ACC112 (cell line): Measurements from ENCODE around the gene N4BP2L2.

ENCODE experiments used
- H2AFZ ChIP-seq: fragments of 200-600 bp; sonication (generic); one replicate; pipeline ENCODE4 v1.6.0; 2017; ENCODE audit warnings: antibody characterized with exemption, low read length; ENCODE audit not compliant: unreplicated experiment
- H3K27ac ChIP-seq: fragments of 200-600 bp; sonication (generic); 2 replicates; pipeline ENCODE4 v1.5.1; 2014; ENCODE audit warnings: low read depth, mild to moderate bottlenecking, antibody characterized with exemption, low read length, moderate library complexity
- H3K27me3 ChIP-seq: fragments of 200-600 bp; sonication (generic); 2 replicates; pipeline ENCODE4 v1.6.1; 2014; ENCODE audit warnings: mild to moderate bottlenecking, antibody characterized with exemption, low read length, moderate library complexity, mixed read lengths; ENCODE audit not compliant: insufficient read depth
- H3K36me3 ChIP-seq: fragments of 200-600 bp; sonication (generic); 2 replicates; pipeline ENCODE4 v1.6.1; 2016; ENCODE audit warnings: mild to moderate bottlenecking, antibody characterized with exemption, low read length, moderate library complexity, mixed read lengths; ENCODE audit not compliant: insufficient read depth
- H3K4me1 ChIP-seq: fragments of 200-600 bp; sonication (generic); one replicate; pipeline ENCODE4 v1.6.1; 2016; ENCODE audit warnings: low read length, mixed read lengths; ENCODE audit not compliant: insufficient read depth, unreplicated experiment, control insufficient read depth
- H3K4me3 ChIP-seq: fragments of 200-600 bp; sonication (generic); 2 replicates; pipeline ENCODE4 v1.5.1; 2014; ENCODE audit warnings: mild to moderate bottlenecking, low read depth, low read length
- H3K79me2 ChIP-seq: fragments of 200-600 bp; sonication (generic); one replicate; pipeline ENCODE4 v1.6.0; 2016; ENCODE audit warnings: low read length; ENCODE audit not compliant: control insufficient read depth, unreplicated experiment, insufficient read depth

N4BP2L2 gene

GRCh38 chr13:32408296-32409000, 130.1 kb downstream of the N4BP2L2 start:
- Histone ChIP-seq H3K27ac (no peak overlapping the region), H3K4me1 (peaks cover 7% of the 10 kb centered on the region), H3K79me2 (no peaks in the 10 kb centered on the region), H3K4me3 (no peak overlapping the region), H2AFZ (no peak overlapping the region), H3K36me3 (no peaks in the 10 kb centered on the region), H3K27me3 (no peaks in the 10 kb centered on the region)

- H3K36me3 ChIP-seq = no peaks in the 10 kb centered on the region
- peaks cover 7% of the 10 kb centered on the region for H3K4me1 ChIP-seq
- H3K27ac ChIP-seq = no peak overlapping the region
- H3K79me2 ChIP-seq = no peaks in the 10 kb centered on the region
- no peak overlapping the region for H2AFZ ChIP-seq
- H3K27me3 ChIP-seq = no peaks in the 10 kb centered on the region
- H3K4me3 ChIP-seq = no peak overlapping the region
Measured at GRCh38 chr13:32407854-32408253, 130.7 kb downstream of the N4BP2L2 start.

GRCh38 chr13:32403108-32403507, 135.5 kb downstream of the N4BP2L2 start:
- H2AFZ ChIP-seq = no peak overlapping the region
- no peaks in the 10 kb centered on the region for H3K4me1 ChIP-seq
- H3K27ac ChIP-seq = no peak overlapping the region
- H3K79me2 ChIP-seq = no peaks in the 10 kb centered on the region
- H3K36me3 ChIP-seq = 0 out of 2 replicates have a peak, but pooled peaks cover 4% of the 10 kb centered on the region
- no peaks in the 10 kb centered on the region for H3K27me3 ChIP-seq
- no peak overlapping the region for H3K4me3 ChIP-seq

GRCh38 chr13:32391101-32391619, 147.4 kb downstream of the N4BP2L2 start:
- Histone ChIP-seq H3K27me3 (no peaks in the 10 kb centered on the region), H3K4me3 (no peak overlapping the region), H3K36me3 (no peaks in the 10 kb centered on the region), H3K4me1 (no peaks in the 10 kb centered on the region), H2AFZ (no peak overlapping the region), H3K79me2 (no peaks in the 10 kb centered on the region), H3K27ac (no peak overlapping the region)

GRCh38 chr13:32390484-32390883, 148.1 kb downstream of the N4BP2L2 start:
- Histone ChIP-seq H3K27me3 (no peaks in the 10 kb centered on the region), H3K4me3 (no peak overlapping the region), H3K79me2 (no peaks in the 10 kb centered on the region), H3K36me3 (no peaks in the 10 kb centered on the region), H3K4me1 (no peaks in the 10 kb centered on the region), H2AFZ (no peak overlapping the region), H3K27ac (no peak overlapping the region)

DNA sequence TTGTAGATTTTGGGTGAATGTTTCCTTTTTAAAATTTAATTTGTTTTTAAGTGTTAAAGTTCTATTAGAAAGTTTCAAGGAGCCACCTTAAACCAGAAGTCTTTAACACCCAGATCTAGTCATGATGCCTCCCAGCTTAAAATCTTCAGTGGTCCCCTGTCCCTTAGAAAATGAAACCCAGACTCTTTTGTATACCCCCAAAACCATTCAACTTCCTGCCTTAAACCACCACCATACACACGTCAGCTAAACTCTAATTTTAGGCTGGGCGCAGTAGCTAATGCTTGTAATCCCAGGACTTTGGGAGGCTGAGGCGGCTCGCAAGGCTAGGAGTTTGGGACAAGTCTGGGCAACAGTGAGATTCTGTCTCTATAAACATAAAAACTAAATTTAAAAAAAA, 148.5 kb downstream of the N4BP2L2 start:
- Histone ChIP-seq H3K36me3 (no peaks in the 10 kb centered on the region), H3K4me1 (no peaks in the 10 kb centered on the region), H3K4me3 (no peak overlapping the region), H3K79me2 (no peaks in the 10 kb centered on the region), H3K27me3 (no peaks in the 10 kb centered on the region), H2AFZ (no peak overlapping the region), H3K27ac (no peak overlapping the region)

GRCh38 chr13:32385410-32385809, 153.2 kb downstream of the N4BP2L2 start:
- Histone ChIP-seq H2AFZ (no peak overlapping the region), H3K4me1 (no peaks in the 10 kb centered on the region), H3K79me2 (no peaks in the 10 kb centered on the region), H3K4me3 (no peak overlapping the region), H3K27me3 (no peaks in the 10 kb centered on the region), H3K36me3 (no peaks in the 10 kb centered on the region; the same call in 1 of the 2 replicates), H3K27ac (no peak overlapping the region)

DNA sequence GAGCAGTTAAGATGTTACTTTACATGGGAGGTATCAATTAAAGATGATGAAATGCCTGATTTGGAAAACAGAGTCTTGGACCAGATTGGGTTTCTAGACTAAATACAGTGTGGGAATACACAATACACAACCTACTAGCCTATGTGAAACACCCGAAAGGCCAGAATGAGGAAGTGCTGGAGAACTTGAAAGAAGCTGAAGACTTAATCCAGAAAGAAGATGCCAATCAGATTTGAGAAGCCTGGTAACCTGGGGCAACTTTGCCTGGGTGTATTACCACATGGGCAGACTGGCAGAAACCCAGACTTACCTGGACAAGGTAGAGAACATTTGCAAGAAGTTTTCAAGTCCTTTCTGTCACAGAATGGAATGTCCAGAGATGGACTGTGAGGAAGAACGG, 153.9 kb downstream of the N4BP2L2 start:
- Histone ChIP-seq H3K27me3 (no peaks in the 10 kb centered on the region), H3K4me3 (no peak overlapping the region), H3K79me2 (no peaks in the 10 kb centered on the region), H2AFZ (no peak overlapping the region), H3K4me1 (no peaks in the 10 kb centered on the region), H3K36me3 (peaks cover 1% of the 10 kb centered on the region; the same call in 1 of the 2 replicates), H3K27ac (no peak overlapping the region)

GRCh38 chr13:32383836-32384618, 154.6 kb downstream of the N4BP2L2 start:
- no peaks in the 10 kb centered on the region for H3K79me2 ChIP-seq
- no peak overlapping the region for H3K27ac ChIP-seq
- H2AFZ ChIP-seq = no peak overlapping the region
- no peaks in the 10 kb centered on the region for H3K27me3 ChIP-seq
- H3K4me1 ChIP-seq = no peaks in the 10 kb centered on the region
- peaks cover 6% of the 10 kb centered on the region; the same call in 1 of the 2 replicates for H3K36me3 ChIP-seq
- no peak overlapping the region for H3K4me3 ChIP-seq
